ENCODE data around the gene CAMK2D. TPM values are rescaled to one million over a fixed set of nuclear protein-coding genes. Genes with fewer than 3 reads are reported as not detected.

Gene CAMK2D
- total and polyA plus RNA-seq, 2 experiments from 2014 or later: 4.9 to 14.6 TPM

- TF ChIP-seq CTCF (conservative IDR thresholded peaks at IDR 0.05; ENCODE audit: low read depth in 2 of 2) (no peak), ZNF331 (CRISPR knock-in tag; IDR thresholded peaks at IDR 0.05; ENCODE audit: low read depth) (no peak), REST (IDR thresholded peaks at IDR 0.05; ENCODE audit: unreplicated experiment) (no peak), ZNF114 (CRISPR knock-in tag; IDR thresholded peaks at IDR 0.05) (no peak)
- ATAC-seq (no peak), DNase-seq (ENCODE audit: low spot score) (no peak)
- Histone ChIP-seq H3K79me2 (replicated peaks; ENCODE audit: insufficient read depth) (no peaks in the 10 kb centered on the region), H3K36me3 (ENCODE audit: insufficient read depth) (no peaks in the 10 kb centered on the region), H3K4me3 (no peak overlapping the region), H3K27ac (ENCODE audit: low read depth) (no peak overlapping the region), H3F3A (replicated peaks; ENCODE audit: low read depth) (no peaks in the 10 kb centered on the region), H3K27me3 (ENCODE audit: insufficient read depth) (no peaks in the 10 kb centered on the region), H3K4me1 (ENCODE audit: insufficient read depth) (no peaks in the 10 kb centered on the region), H4K20me1 (replicated peaks; ENCODE audit: insufficient read depth) (no peaks in the 10 kb centered on the region), H2AFZ (no peak overlapping the region), H3K4me2 (no peak overlapping the region), H3K9me2 (ENCODE audit: insufficient read depth) (no peaks in the 10 kb centered on the region)
- Mint-ChIP-seq H3K27me3 (ENCODE audit: insufficient read depth, low read depth, poor library complexity) (no peaks in the 10 kb centered on the region), H3K27ac (no peak overlapping the region), H3K9me3 (no peaks in the 10 kb centered on the region), H3K4me3 (no peak overlapping the region), H3K36me3 (ENCODE audit: low read depth) (no peaks in the 10 kb centered on the region), H3K4me1 (no peaks in the 10 kb centered on the region)
Observed at GRCh38 chr4:113512880-113513279, 248.7 kb downstream of the CAMK2D start.

- H3K9me3 Mint-ChIP-seq: no peaks in the 10 kb centered on the region
- Histone ChIP-seq H3K4me1 (ENCODE audit: insufficient read depth) (no peaks in the 10 kb centered on the region), H4K20me1 (replicated peaks; ENCODE audit: insufficient read depth) (no peaks in the 10 kb centered on the region), H3K79me2 (replicated peaks; ENCODE audit: insufficient read depth) (no peaks in the 10 kb centered on the region), H3K27ac (ENCODE audit: low read depth) (no peak overlapping the region), H3K27me3 (ENCODE audit: insufficient read depth) (no peaks in the 10 kb centered on the region), H2AFZ (no peak overlapping the region), H3F3A (replicated peaks; ENCODE audit: low read depth) (no peaks in the 10 kb centered on the region), H3K36me3 (ENCODE audit: insufficient read depth) (no peaks in the 10 kb centered on the region), H3K4me2 (no peak overlapping the region), H3K9me2 (ENCODE audit: insufficient read depth) (no peaks in the 10 kb centered on the region), H3K4me3 (no peak overlapping the region)
- no peak overlapping the region for H3K4me3 Mint-ChIP-seq
- H3K27ac Mint-ChIP-seq: no peak overlapping the region
- no peaks in the 10 kb centered on the region for H3K27me3 Mint-ChIP-seq (ENCODE audit: insufficient read depth, low read depth, poor library complexity)
- H3K36me3 Mint-ChIP-seq (ENCODE audit: low read depth): no peaks in the 10 kb centered on the region
- ATAC-seq (no peak), DNase-seq (ENCODE audit: low spot score) (no peak)
- H3K4me1 Mint-ChIP-seq: no peaks in the 10 kb centered on the region
- TF ChIP-seq POLR2AphosphoS5 (IDR thresholded peaks at IDR 0.05; ENCODE audit: low read depth) (no peak), JUNB (IDR thresholded peaks at IDR 0.05; ENCODE audit: unreplicated experiment) (no peak), REST (IDR thresholded peaks at IDR 0.05; ENCODE audit: unreplicated experiment) (no peak), NANOG (IDR thresholded peaks at IDR 0.05; ENCODE audit: borderline replicate concordance) (no peak), EZH2 (IDR thresholded peaks at IDR 0.05; ENCODE audit: low read depth, unreplicated experiment) (no peak), ZNF114 (CRISPR knock-in tag; IDR thresholded peaks at IDR 0.05) (no peak), CREB1 (CRISPR knock-in tag; IDR thresholded peaks at IDR 0.05; ENCODE audit: low read depth) (no peak), ETS1 (IDR thresholded peaks at IDR 0.05) (no peak), CTCF (conservative IDR thresholded peaks at IDR 0.05; ENCODE audit: low read depth in 2 of 2) (no peak)
Observed at GRCh38 chr4:113511944-113512343, 249.6 kb downstream of the CAMK2D start.
